Activated naive CD8-positive, alpha-beta T cell treated with anti-CD3 and anti-CD28 coated beads, Interleukin-2, amount 50 U/mL, for 16 hours (primary cell): Measurements from ENCODE around the gene MED14.

Experiments
- DNase-seq: peaks from one replicate; pipeline ENCODE4 v3.0.0-alpha.2; 2020; ENCODE audit warnings: low read depth, low spot score

The MED14 gene

DNA sequence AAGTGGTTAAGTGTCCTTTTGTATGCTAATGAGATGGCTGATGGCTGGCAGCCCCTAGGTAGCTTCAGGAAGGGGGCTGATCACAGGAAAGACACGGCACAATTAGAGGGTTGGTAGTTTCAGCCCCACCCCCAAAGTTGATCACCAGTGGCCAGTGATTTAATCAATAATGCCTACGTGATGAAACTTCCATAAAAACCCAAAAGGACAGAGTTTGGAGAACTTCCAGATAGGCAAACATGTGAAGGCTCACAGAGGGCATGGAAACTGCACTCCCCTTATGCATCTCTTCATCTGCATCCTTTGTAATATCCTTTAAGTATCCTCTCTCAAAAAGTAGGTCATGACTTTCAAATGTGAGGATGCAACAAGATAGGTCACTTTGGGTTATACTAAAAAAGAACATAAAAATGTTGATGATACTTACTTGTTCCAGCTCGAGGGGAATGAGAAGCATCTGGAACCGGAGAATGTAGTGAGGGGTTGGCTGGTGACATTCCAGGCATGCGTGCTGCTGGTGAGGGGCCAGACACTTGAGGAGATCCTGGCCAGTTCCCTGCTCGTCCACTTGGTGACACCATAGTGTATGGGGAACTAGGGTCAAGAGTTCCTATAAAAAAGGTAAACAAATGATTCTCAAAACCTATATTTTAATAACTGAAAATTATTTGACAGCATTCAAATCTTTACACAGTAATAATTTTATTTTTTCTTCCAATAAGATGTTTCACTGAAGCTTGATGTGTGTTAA, 71.3 kb downstream of the MED14 start:
- no peak for DNase-seq

- DNase-seq = no peak
These were observed 72.1 kb downstream of the MED14 start for GRCh38 chrX:40663078-40663740.

GRCh38 chrX:40661489-40661888, 73.9 kb downstream of the MED14 start:
- DNase-seq = no peak

- DNase-seq = no peak
These were observed 75.0 kb downstream of the MED14 start for GRCh38 chrX:40660381-40660780.

GRCh38 chrX:40653535-40653934, 81.8 kb downstream of the MED14 start:
- DNase-seq = no peak

DNA sequence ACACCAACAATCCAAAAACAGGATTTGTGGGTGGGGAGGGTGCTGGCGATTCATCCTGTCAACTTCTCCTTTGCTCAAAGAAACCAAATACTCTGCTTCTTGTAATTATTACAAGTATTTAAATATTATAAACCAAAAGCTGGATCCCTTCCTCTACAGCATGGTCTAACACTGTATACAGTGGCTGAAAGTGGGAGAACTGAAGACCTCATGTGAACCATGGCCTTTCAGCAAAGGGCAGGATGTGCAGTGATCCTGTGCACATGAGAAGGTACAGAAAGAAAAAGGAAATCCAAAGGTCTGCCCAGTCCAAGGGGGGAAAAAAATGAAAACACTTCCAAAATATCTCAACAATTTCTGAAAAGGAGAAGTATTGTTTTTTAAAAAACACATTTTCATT, 82.7 kb downstream of the MED14 start:
- no peak for DNase-seq

- peak; percentile 37 for DNase-seq
These were observed 83.6 kb downstream of the MED14 start for GRCh38 chrX:40651620-40652223.

DNA sequence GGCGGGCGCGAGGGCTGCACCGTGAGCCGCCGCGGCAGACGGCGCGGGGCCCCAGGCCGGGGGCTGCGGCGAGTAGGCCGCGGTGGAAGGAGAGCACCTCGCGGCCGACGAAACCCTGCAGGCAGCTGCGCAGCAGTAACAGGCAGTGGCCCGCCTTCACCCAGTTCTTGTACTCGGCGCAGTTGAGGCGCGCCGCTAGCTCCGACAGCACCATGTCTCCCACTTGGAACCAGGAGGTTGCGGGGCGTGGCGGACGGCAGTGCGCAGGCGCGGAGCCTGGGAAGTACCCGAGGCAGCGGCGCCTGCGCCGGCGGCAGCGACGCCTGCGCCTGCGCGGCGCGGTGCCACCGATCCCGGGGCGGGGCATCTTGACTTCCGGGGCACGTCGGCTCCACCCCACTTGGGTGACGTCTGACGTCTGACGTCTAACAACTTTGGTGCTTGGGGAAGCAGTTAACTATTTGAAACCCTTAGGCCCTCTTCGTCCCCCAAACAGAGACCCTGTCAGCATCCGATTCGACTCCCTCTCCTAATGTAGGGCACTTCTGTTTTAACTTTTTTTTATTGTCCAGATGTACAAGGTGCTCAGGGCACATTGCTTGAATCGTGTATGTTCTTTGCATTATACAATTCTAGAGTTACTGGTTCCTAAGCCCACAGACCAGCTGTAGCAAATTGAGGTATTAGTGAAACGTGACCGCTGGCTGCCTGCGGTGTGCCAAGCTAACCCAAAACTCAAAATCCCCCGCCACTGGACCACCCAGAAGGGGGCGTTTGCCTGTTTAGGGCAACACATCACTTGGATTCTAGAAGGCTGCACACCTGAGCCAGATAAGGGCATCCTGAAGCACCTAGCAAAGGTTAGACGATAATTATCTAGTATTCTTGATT, 87.8 kb downstream of the MED14 start, which contains the start of gene CXorf38:
Gene CXorf38, minus strand, starts transcription at position 255 of the 891 bp plus-strand sequence. Its CDS starts 41 bp downstream, at position 214.
- DNase-seq = peak; percentile 77

DNA sequence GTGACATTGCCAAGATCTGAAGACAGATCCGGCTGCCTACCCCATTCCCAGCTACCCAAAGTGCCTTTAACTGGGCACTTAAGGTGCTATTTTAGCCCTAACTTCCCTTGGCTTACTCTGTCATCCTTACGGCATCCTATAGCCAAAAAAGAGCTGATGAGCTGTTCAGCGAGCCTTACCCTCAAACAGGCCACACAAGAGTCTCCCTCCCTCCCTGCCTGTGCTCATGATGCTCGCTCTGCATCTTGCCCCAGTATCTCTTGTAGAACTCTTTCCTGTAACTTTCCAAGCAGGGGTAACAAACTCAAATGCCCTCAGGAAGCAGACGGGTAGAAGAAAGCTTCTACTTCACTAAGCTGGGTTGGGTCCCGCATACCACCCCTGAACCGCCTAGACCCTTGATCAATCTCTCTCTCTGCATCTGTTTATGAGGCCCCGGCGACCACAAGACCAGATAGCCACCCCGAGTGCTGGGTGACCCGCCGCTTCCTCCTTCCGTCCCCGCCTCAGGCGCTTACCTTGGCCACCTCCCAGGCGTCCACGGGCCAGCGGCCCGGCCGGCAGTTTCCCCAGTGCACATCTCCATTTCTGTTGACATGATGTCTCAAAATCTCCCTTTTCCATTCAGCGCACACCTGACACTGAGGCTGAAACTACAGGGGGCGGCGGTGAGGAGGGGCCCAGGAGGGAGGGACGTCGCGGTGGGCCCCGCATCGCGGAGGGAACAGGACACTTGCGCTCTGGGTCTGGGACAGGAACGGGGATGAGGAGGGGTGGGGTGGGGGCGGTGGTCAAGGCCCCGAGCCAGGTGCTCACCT, 88.6 kb downstream of the MED14 start:
- no peak for DNase-seq

DNA sequence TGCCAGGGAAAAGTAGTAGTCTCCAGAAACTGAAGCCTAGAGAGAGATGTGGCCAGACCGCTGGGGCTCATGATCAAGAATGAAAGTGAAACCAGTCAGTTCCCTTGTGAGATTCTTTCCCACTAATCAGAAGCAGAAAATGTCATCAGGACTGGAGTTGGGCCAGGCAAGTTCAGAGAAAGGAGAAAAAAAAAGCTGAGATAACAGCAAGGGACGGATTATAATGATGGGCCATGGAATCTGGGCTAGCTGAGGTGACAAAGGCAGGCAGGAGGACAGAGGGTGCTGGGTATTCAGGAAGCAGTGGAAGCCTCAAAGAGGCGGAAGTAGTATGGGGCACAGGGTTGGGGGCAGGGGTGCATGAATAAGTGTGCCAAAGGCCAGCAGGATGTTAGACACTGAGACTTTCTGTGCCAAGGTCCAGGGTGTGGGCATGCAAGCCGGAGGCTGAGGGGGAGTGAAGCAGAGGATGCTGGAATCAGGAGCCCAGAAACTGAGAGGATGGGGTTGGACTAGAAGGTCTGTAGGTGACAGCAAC, 90.5 kb downstream of the MED14 start:
- no peak for DNase-seq

GRCh38 chrX:40644176-40644575, 91.2 kb downstream of the MED14 start:
- no peak for DNase-seq

DNA sequence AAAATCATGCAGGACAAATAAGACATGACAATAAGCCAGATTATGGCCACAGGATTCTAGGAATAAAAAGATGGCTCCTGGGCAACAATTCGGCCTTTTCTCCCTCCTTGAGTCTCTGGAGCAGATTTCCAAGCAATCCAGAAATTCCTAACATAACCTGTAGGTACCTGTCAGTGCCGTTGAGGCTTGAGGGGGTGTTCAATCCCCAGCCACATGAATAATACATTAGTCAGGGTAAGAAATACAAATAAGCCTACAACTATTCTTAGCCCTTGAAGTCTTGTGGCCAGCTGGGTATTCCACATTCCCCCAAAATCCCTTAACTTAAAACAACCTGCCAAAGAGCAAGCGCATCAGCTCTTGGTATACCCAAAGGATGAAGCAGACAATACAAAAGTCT, 97.7 kb downstream of the MED14 start:
- no peak for DNase-seq

- no peak for DNase-seq
These were observed 103.1 kb downstream of the MED14 start for GRCh38 chrX:40632199-40632598.

DNA sequence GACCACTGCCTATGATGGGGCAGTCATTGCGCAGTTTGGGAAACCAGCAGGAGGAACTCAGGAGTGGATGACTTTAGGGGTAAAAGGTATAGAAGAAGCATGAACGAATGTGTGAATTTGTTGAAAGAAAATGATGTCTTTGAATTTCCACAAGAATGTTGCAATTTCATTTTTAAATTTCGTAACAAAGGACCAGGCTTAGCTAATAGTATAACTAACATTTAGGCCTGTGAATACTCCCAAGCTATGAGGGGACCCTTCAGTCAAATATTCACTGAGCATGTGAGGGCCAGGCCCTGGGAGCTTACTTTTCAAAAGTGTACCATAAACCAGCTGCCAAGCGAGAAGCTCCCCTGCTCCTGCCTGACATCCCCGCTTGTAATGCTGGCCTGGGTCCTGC, 106.8 kb downstream of the MED14 start:
- no peak for DNase-seq

DNA sequence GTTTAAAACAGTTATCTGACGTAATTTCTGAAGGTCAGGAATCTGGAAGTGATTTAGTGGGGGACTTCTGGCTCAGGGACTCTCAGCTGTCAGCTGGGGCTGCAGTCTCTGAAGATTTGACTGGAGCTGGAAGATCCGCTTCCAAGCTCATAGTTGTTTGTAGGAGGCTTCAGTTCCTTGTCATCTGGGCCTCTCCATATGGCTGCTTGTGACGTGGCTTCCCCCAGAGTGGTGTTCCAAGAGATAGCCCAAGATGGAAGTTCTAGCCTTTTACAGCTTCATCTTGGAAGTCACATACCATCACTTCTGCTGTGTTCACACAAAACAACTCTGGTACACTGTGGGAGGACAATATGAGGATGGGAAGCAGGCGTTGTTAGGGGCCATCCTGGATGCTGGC, 110.0 kb downstream of the MED14 start:
- DNase-seq = no peak

DNA sequence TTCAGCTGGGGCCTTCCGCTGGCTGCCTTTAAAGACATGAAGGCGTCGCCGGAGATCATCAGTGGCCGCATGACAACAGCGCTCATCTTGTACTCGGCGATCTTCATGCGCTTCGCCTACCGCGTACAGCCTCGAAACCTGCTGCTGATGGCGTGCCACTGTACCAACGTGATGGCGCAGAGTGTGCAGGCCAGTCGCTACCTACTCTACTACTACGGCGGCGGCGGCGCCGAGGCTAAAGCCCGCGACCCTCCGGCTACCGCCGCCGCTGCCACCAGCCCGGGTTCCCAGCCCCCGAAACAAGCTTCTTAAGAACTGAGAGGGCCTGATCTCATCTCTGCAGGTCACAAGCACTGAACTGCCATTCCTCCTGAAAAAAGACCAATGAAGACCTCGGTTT, 111.7 kb downstream of the MED14 start:
- no peak for DNase-seq

- DNase-seq = no peak
These were observed 112.2 kb downstream of the MED14 start, which contains the start of gene MPC1L for GRCh38 chrX:40623139-40623536. Gene MPC1L (plus strand): TSS chrX:40623428. CDS start chrX:40623566, 138 bp downstream.

GRCh38 chrX:40622479-40623138, 112.7 kb downstream of the MED14 start:
- DNase-seq = no peak

GRCh38 chrX:40617566-40617965, 117.8 kb downstream of the MED14 start:
- DNase-seq = no peak

GRCh38 chrX:40615976-40616375, 119.4 kb downstream of the MED14 start:
- DNase-seq = no peak
